ENCODE data around the gene BLTP3B.

BLTP3B gene

GRCh38 chr12:100106861-100107260 is 35.8 kb downstream of the BLTP3B start:
- Mint-ChIP-seq H3K9me3 (peaks cover 15% of the 10 kb centered on the region), H3K27me3 (ENCODE audit: low read depth) (no peaks in the 10 kb centered on the region), H3K27ac (no peak overlapping the region), H3K4me1 (ENCODE audit: low read depth) (peaks cover 4% of the 10 kb centered on the region), H3K36me3 (ENCODE audit: low read depth) (peaks cover 21% of the 10 kb centered on the region), H3K4me3 (no peak overlapping the region)

GRCh38 chr12:100105661-100106060 is 37.0 kb downstream of the BLTP3B start:
- Mint-ChIP-seq H3K27me3 (ENCODE audit: low read depth) (no peaks in the 10 kb centered on the region), H3K36me3 (ENCODE audit: low read depth) (peaks cover 26% of the 10 kb centered on the region), H3K4me1 (ENCODE audit: low read depth) (peaks cover 4% of the 10 kb centered on the region), H3K27ac (no peak overlapping the region), H3K4me3 (no peak overlapping the region), H3K9me3 (peaks cover 15% of the 10 kb centered on the region)

- Mint-ChIP-seq H3K4me3 (no peak overlapping the region), H3K27me3 (ENCODE audit: low read depth) (no peaks in the 10 kb centered on the region), H3K4me1 (ENCODE audit: low read depth) (no peaks in the 10 kb centered on the region), H3K27ac (no peak overlapping the region), H3K9me3 (no peaks in the 10 kb centered on the region), H3K36me3 (ENCODE audit: low read depth) (peaks cover 14% of the 10 kb centered on the region)
Measured at GRCh38 chr12:100101000-100101399, 41.7 kb downstream of the BLTP3B start.

Measured in T-helper 1 cell treated with Interleukin-12 subunit alpha and Interleukin-12 subunit beta and Interleukin-4 antibody, amounts not matched to agents 30 μg/mL and 1 μg/mL, for 36 hours (primary cell).